Upper lobe of left lung (tissue), 4 donors: ENCODE data around the gene RPP38.

Source experiments
- CTCF ChIP-seq, 6 experiments: fragments of 450-650 bp in 4 of 6; fragments of 200-600 bp in 2 of 6; sonication (generic) in 2 of 6; IDR thresholded peaks; one replicate each; pipeline ENCODE4 v1.5.1; 2016 to 2019; ENCODE audit warnings: antibody characterized with exemption in 6 of 6
- EP300 ChIP-seq, 4 donors: sonication (generic); formaldehyde crosslinking; IDR thresholded peaks; one replicate each; pipeline ENCODE4 v1.5.1; 2017; ENCODE audit warnings: antibody characterized with exemption in 4 of 4, control low read depth in 2 of 4
- POLR2A ChIP-seq, 4 donors: fragments of 450-650 bp; IDR thresholded peaks; one replicate each; pipeline ENCODE4 v1.5.1; 2016 to 2017; ENCODE audit warnings: antibody characterized with exemption in 4 of 4, mild to moderate bottlenecking in 2 of 4
- POLR2AphosphoS5 ChIP-seq, 2 donors: sonication (generic); formaldehyde crosslinking; IDR thresholded peaks; one replicate each; pipeline ENCODE4 v1.5.1; 2017; ENCODE audit warnings: antibody characterized with exemption in 2 of 2

GRCh38 chr10:15122477-15123030 lies 25.4 kb downstream of the RPP38 start:
- TF ChIP-seq POLR2AphosphoS5 (IDR thresholded peaks at IDR 0.05) = no peak
- TF ChIP-seq CTCF (IDR thresholded peaks at IDR 0.05) = no peak
- no peak for TF ChIP-seq POLR2A (IDR thresholded peaks at IDR 0.05)
- no peak for TF ChIP-seq EP300 (IDR thresholded peaks at IDR 0.05)
